Esophagus squamous epithelium (tissue), 5 donors: ENCODE results near the gene PBX3. TPM values are rescaled to one million over a fixed set of nuclear protein-coding genes. Genes with fewer than 3 reads are reported as not detected.

Source experiments
- DNase-seq: peaks from one replicate; lab custom pipeline; 2025; lab: John Stamatoyannopoulos, UW
- H3K27ac ChIP-seq, 4 donors: fragments of 200-600 bp; sonication (generic); one replicate each; pipeline ENCODE4 v1.5.1; 2016 to 2019; ENCODE audit warnings: mild to moderate bottlenecking in 1 of 4
- H3K27me3 ChIP-seq, 4 donors: fragments of 200-600 bp; sonication (generic); 1 replicate in 3 of 4; 2 replicates in 1 of 4; pipeline versions ENCODE4 v1.5.1 to v1.6.0; 2017 to 2021; ENCODE audit warnings: antibody characterized with exemption in 1 of 4
- H3K36me3 ChIP-seq, 3 donors: fragments of 200-600 bp; sonication (generic); one replicate each; pipeline ENCODE4 v1.5.1; 2016 to 2019
- H3K4me1 ChIP-seq, 3 donors: fragments of 200-600 bp; sonication (generic); one replicate each; pipeline ENCODE4 v1.5.1; 2017 to 2019
- H3K4me3 ChIP-seq, 4 donors: fragments of 200-600 bp; sonication (generic); 1 replicate in 3 of 4; 2 replicates in 1 of 4; pipeline ENCODE4 v1.5.1; 2016 to 2019; ENCODE audit warnings: mild to moderate bottlenecking in 2 of 4, moderate library complexity in 1 of 4
- H3K9me3 ChIP-seq, 3 donors: fragments of 200-600 bp; sonication (generic); one replicate each; pipeline ENCODE4 v1.5.1; 2016 to 2019
- CTCF ChIP-seq, 6 experiments: fragments of 450-650 bp in 4 of 6; fragments of 200-600 bp in 2 of 6; sonication (generic) in 2 of 6; IDR thresholded peaks; one replicate each; pipeline ENCODE4 v1.5.1; 2016 to 2019; ENCODE audit warnings: antibody characterized with exemption in 6 of 6, mild to moderate bottlenecking in 4 of 6, moderate library complexity in 4 of 6
- POLR2A ChIP-seq, 4 donors: fragments of 450-650 bp; IDR thresholded peaks; one replicate each; pipeline ENCODE4 v1.6.1; 2017; ENCODE audit warnings: antibody characterized with exemption in 4 of 4, mild to moderate bottlenecking in 4 of 4, moderate library complexity in 3 of 4
- WGBS, 2 donors: methylation state at CpG; one replicate each; pipeline ENCODE4 v1.1.5; 2018; 5-methylcytosine and 5-hydroxymethylcytosine counted together
- intact Hi-C: fragments of 100-400 bp; cut with DNase I; formaldehyde crosslinking; loops from one replicate; pipeline ENCODE4 v1.15.0; 2022
- total RNA-seq, 4 donors: library from RNA; depleted of rRNA; stranded (reverse); fragments of >200 nt; gene quantifications; one replicate each; pipeline ENCODE4 v1.1.0, GENCODE V29; 2016
- donor health status: DM: yes; HTN: yes; CAD: no.

The PBX3 gene
- total RNA-seq, 4 donors from 2014 or later, result 10.2 to 27.1 (median 12.7) TPM

- peaks cover 0 to 19% (median 0%) of the 10 kb centered on the region in 4 donors for H3K27me3 ChIP-seq
- no peak overlapping the region for H3K27ac ChIP-seq
- no peak overlapping the region for H3K4me3 ChIP-seq
- H3K36me3 ChIP-seq, result no peaks in the 10 kb centered on the region
- TF ChIP-seq CTCF (IDR thresholded peaks at IDR 0.05), result no peak
- intact Hi-C loops, result no loop called here
- peaks cover 0 to 8% (median 0%) of the 10 kb centered on the region in 3 donors for H3K4me1 ChIP-seq
- no peak for DNase-seq
- 72 to 73% methylated on average over 12 of the region's 12 CpGs for WGBS, 2 donors
- no peaks in the 10 kb centered on the region for H3K9me3 ChIP-seq
These were observed 243.6 kb downstream of the PBX3 start for GRCh38 chr9:125990793-125991220.

GRCh38 chr9:125991886-125992529 lies 244.8 kb downstream of the PBX3 start:
- H3K4me3 ChIP-seq, result no peak overlapping the region
- no peak overlapping the region for H3K27ac ChIP-seq
- peaks cover 0 to 29% (median 0%) of the 10 kb centered on the region in 4 donors for H3K27me3 ChIP-seq
- intact Hi-C loops, result no loop called here
- TF ChIP-seq POLR2A (IDR thresholded peaks at IDR 0.05) (no peak), CTCF (IDR thresholded peaks at IDR 0.05) (no peak)
- 61 to 83% methylated on average over 2 to 3 of the region's 11 CpGs for WGBS, 2 donors
- peaks cover 0 to 8% (median 0%) of the 10 kb centered on the region in 3 donors for H3K4me1 ChIP-seq
- no peaks in the 10 kb centered on the region for H3K36me3 ChIP-seq
- no peak for DNase-seq
- no peaks in the 10 kb centered on the region for H3K9me3 ChIP-seq

GRCh38 chr9:125992557-125992956 lies 245.4 kb downstream of the PBX3 start:
- Histone ChIP-seq H3K9me3 (no peaks in the 10 kb centered on the region), H3K27me3 (peaks cover 0 to 29% (median 0%) of the 10 kb centered on the region in 4 donors), H3K4me3 (no peak overlapping the region), H3K4me1 (peaks cover 0 to 8% (median 0%) of the 10 kb centered on the region in 3 donors), H3K36me3 (no peaks in the 10 kb centered on the region), H3K27ac (no peak overlapping the region)
- DNase-seq, result no peak
- intact Hi-C loops, result no loop called here
- WGBS, 2 donors, result 80 to 94% methylated on average over 3 of the region's 8 CpGs
- TF ChIP-seq POLR2A (IDR thresholded peaks at IDR 0.05) (no peak), CTCF (IDR thresholded peaks at IDR 0.05) (no peak)

- TF ChIP-seq CTCF (IDR thresholded peaks at IDR 0.05) (no peak), POLR2A (IDR thresholded peaks at IDR 0.05) (no peak)
- Histone ChIP-seq H3K27me3 (peaks cover 0 to 31% (median 0%) of the 10 kb centered on the region in 4 donors), H3K36me3 (no peaks in the 10 kb centered on the region), H3K27ac (no peak overlapping the region), H3K9me3 (no peaks in the 10 kb centered on the region), H3K4me1 (peaks cover 0 to 6% (median 0%) of the 10 kb centered on the region in 3 donors), H3K4me3 (no peak overlapping the region)
- WGBS, 2 donors, result 81 to 85% methylated on average over 15 of the region's 15 CpGs
- intact Hi-C loops, result no loop called here
- no peak for DNase-seq
These were observed 246.3 kb downstream of the PBX3 start for GRCh38 chr9:125993466-125993865.

GRCh38 chr9:125994066-125994943 lies 247.1 kb downstream of the PBX3 start:
- no peaks in the 10 kb centered on the region for H3K4me1 ChIP-seq
- TF ChIP-seq POLR2A (IDR thresholded peaks at IDR 0.05) (no peak), CTCF (IDR thresholded peaks at IDR 0.05) (no peak)
- no peaks in the 10 kb centered on the region for H3K36me3 ChIP-seq

More at GRCh38 chr9:125994066-125994943, 247.1 kb downstream of the PBX3 start:
- no peak overlapping the region for H3K4me3 ChIP-seq
- peaks cover 0 to 31% (median 0%) of the 10 kb centered on the region in 4 donors for H3K27me3 ChIP-seq
- no peak for DNase-seq
- 83 to 84% methylated on average over 5 to 6 of the region's 19 CpGs for WGBS, 2 donors
- no peak overlapping the region for H3K27ac ChIP-seq
- intact Hi-C loops, result no loop called here
- H3K9me3 ChIP-seq, result no peaks in the 10 kb centered on the region
